GM10248 (cell line): ENCODE results near the gene ITPKB.

Experiments
- CTCF ChIA-PET: fragments of 300-600 bp; sonication (Branson Sonifier 250); formaldehyde crosslinking; extraction: SDS; loops from one replicate; lab custom pipeline; 2021; ENCODE audit warnings: antibody characterized with exemption; lab: Yijun Ruan, JAX
- POLR2A ChIA-PET: fragments of 350-650 bp; sonication (Branson Sonifier 250); formaldehyde crosslinking; extraction: SDS; loops from one replicate; lab custom pipeline; 2020; ENCODE audit warnings: antibody characterized with exemption; lab: Yijun Ruan, JAX
- DNase-seq: peaks from one replicate; pipeline ENCODE4 v3.0.0; 2012; ENCODE audit errors: extremely low spot score
- CTCF ChIP-seq: IDR thresholded peaks from 2 replicates; pipeline ENCODE4 v1.5.1; 2012; ENCODE audit warnings: mild to moderate bottlenecking, low read depth; ENCODE audit errors: extremely low read depth, missing control alignments, control extremely low read depth

Gene ITPKB

GRCh38 chr1:226719596-226720387, 19.3 kb downstream of the ITPKB start:
- DNase-seq, result no peak
- ChIA-PET POLR2A (no interaction called here), CTCF (interaction anchor here (1.1 to 2.8 kb wide), 5 partner anchors 8 to 85 kb away, joined by 3 to 8 read pairs (median 3); no protein-coding TSS in a partner anchor)
- no peak for TF ChIP-seq CTCF

- no peak for DNase-seq
- no peak for TF ChIP-seq CTCF
- CTCF ChIA-PET, result interaction anchor here (1.1 to 2.1 kb wide), 3 partner anchors 11 to 661 kb away, joined by 3 to 7 read pairs (median 5); no protein-coding TSS in a partner anchor
- POLR2A ChIA-PET, result no interaction called here
Measured at GRCh38 chr1:226717256-226717909, 21.7 kb downstream of the ITPKB start.

DNA sequence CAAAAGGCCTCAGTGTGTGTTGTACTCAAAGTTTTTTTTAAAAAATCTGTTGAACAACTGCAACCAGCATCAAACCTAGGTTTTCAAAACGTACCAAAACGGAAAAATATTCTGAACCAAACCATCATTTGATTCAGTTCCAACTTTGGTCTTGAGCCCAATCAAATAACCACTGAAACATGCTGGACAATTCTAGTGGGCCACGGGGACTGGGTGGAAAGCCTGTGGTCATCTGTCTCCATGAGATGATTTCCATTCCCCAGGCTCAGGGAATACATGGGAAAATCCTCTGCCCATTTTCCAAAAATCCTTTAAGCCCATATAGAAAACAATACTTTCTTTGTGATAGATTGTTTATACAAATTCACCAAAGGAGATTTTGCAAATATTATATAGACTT, 22.5 kb downstream of the ITPKB start:
- TF ChIP-seq CTCF, result no peak
- ChIA-PET CTCF (interaction anchor here (1.7 kb wide), 1 partner anchor 83 kb away, joined by 5 read pairs; no protein-coding TSS in a partner anchor), POLR2A (no interaction called here)
- no peak for DNase-seq

GRCh38 chr1:226714148-226714547, 24.9 kb downstream of the ITPKB start:
- POLR2A ChIA-PET, result no interaction called here
- TF ChIP-seq CTCF, result no peak
- DNase-seq, result no peak
- CTCF ChIA-PET, result no interaction called here

DNA sequence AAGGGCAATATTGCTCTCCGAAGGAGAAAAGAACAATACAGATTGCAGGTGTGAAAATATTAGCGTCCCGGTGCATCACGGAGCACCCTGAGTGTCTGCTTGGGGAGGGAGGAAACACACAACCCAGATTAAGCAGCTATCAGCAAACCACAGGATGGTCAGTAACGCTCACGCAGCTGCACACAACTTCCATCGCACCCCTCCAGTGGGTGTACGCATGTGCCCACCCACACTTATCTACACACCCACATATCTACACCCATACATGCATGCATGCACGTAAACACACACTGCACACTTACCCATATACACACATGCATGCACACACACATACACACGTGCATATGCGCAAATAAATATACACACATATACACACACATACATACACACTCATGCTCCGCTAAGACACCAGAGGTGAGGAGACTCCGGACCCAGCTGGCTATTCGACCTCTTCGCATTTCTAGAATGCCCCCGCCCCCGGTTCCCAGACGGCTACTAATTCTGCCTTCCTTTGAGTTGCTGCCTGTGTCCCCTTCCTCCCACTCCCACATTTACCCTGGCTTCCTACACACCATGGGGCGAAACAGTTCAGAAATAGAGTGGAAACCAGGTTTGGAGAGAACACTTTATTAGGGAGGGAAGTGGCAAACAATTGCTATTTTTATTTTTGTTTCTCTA, 26.2 kb downstream of the ITPKB start:
- ChIA-PET CTCF (interaction anchor here (0.9 to 2.3 kb wide), 10 partner anchors 8 to 115 kb away, joined by 3 to 11 read pairs (median 5); partner anchors contain the start of gene ITPKB), POLR2A (interaction anchor here (1.2 kb wide), 1 partner anchor 10 kb away, joined by 3 read pairs; no protein-coding TSS in a partner anchor)

More for the DNA sequence above, 26.2 kb downstream of the ITPKB start:
- no peak for DNase-seq
- TF ChIP-seq CTCF, result no peak
